Tibial nerve (tissue), 4 donors: ENCODE data around the gene SLC52A3. TPM values are rescaled to one million over a fixed set of nuclear protein-coding genes. Genes with fewer than 3 reads are reported as not detected.

Source experiments
- DNase-seq, 2 donors: peaks; one replicate each; pipeline ENCODE4 v3.0.0-alpha.2; 2019; ENCODE audit warnings: low spot score in 2 of 2
- H3K27ac ChIP-seq, 4 donors: fragments of 200-600 bp; sonication (generic) in 3 of 4; one replicate each; pipeline ENCODE4 v1.5.1; 2017 to 2019; ENCODE audit warnings: mild to moderate bottlenecking in 1 of 4
- H3K27me3 ChIP-seq, 2 donors: fragments of 200-600 bp; sonication (generic) in 1 of 2; one replicate each; pipeline versions ENCODE4 v1.5.1 to v1.6.0; 2017 to 2019
- H3K36me3 ChIP-seq, 3 donors: fragments of 200-600 bp; sonication (generic); one replicate each; pipeline ENCODE4 v1.5.1; 2018 to 2019
- H3K4me1 ChIP-seq, 4 donors: fragments of 200-600 bp; sonication (generic) in 3 of 4; one replicate each; pipeline ENCODE4 v1.5.1; 2017 to 2019
- H3K4me3 ChIP-seq, 4 donors: fragments of 200-600 bp; sonication (generic) in 3 of 4; one replicate each; pipeline ENCODE4 v1.5.1; 2017 to 2019; ENCODE audit warnings: mild to moderate bottlenecking in 1 of 4, moderate library complexity in 1 of 4
- H3K9me3 ChIP-seq, 4 donors: fragments of 200-600 bp; sonication (generic) in 3 of 4; one replicate each; pipeline ENCODE4 v1.5.1; 2017 to 2019
- CTCF ChIP-seq, 5 experiments: fragments of 200-600 bp in 3 of 5; fragments of 450-650 bp in 2 of 5; sonication (generic) in 3 of 5; IDR thresholded peaks; one replicate each; pipeline ENCODE4 v1.5.1; 2016 to 2019; ENCODE audit warnings: antibody characterized with exemption in 5 of 5, mild to moderate bottlenecking in 3 of 5, moderate library complexity in 2 of 5
- EP300 ChIP-seq, 2 donors: sonication (generic); formaldehyde crosslinking; IDR thresholded peaks; one replicate each; pipeline ENCODE4 v1.6.1; 2017; ENCODE audit warnings: antibody characterized with exemption in 2 of 2, mild to moderate bottlenecking in 1 of 2
- POLR2A ChIP-seq, 2 donors: fragments of 450-650 bp; IDR thresholded peaks; one replicate each; pipeline ENCODE4 v1.6.1; 2017; ENCODE audit warnings: antibody characterized with exemption in 2 of 2, mild to moderate bottlenecking in 2 of 2, moderate library complexity in 2 of 2
- WGBS, 2 donors: methylation state at CpG; one replicate each; pipeline ENCODE4 v1.1.5; 2018; 5-methylcytosine and 5-hydroxymethylcytosine counted together
- total RNA-seq, 4 donors: library from RNA; depleted of rRNA; stranded (reverse); fragments of >200 nt; gene quantifications; one replicate each; pipeline ENCODE4 v1.1.0, GENCODE V29; 2016

The SLC52A3 gene
- total RNA-seq, 4 donors from 2014 or later: 0.42 to 13.2 (median 2.4) TPM

- WGBS, 2 donors: 81 to 89% methylated on average over 5 of the region's 5 CpGs
- Histone ChIP-seq H3K4me3 (no peak overlapping the region), H3K9me3 (peaks cover 0 to 9% (median 2%) of the 10 kb centered on the region in 4 donors), H3K4me1 (no peaks in the 10 kb centered on the region), H3K27me3 (peaks cover 0 to 37% of the 10 kb centered on the region in 2 donors), H3K27ac (no peak overlapping the region), H3K36me3 (no peaks in the 10 kb centered on the region)
- no peak for DNase-seq
- TF ChIP-seq POLR2A (IDR thresholded peaks at IDR 0.05): no peak
Measured at GRCh38 chr20:719068-719467, 49.2 kb downstream of the SLC52A3 start.

- 60 to 76% methylated on average over 5 of the region's 5 CpGs for WGBS, 2 donors
Measured at GRCh38 chr20:717832-718231, 50.5 kb downstream of the SLC52A3 start.

GRCh38 chr20:717271-717670 is 51.0 kb downstream of the SLC52A3 start:
- Histone ChIP-seq H3K9me3 (peaks cover 0 to 27% (median 5%) of the 10 kb centered on the region in 4 donors), H3K36me3 (no peaks in the 10 kb centered on the region), H3K27ac (no peak overlapping the region), H3K4me1 (no peaks in the 10 kb centered on the region), H3K4me3 (no peak overlapping the region), H3K27me3 (peaks cover 0 to 21% of the 10 kb centered on the region in 2 donors)
- TF ChIP-seq POLR2A (IDR thresholded peaks at IDR 0.05) (no peak), EP300 (IDR thresholded peaks at IDR 0.05) (no peak), CTCF (IDR thresholded peaks at IDR 0.05) (no peak)
- DNase-seq: no peak
- 81 to 87% methylated on average over 7 of the region's 7 CpGs for WGBS, 2 donors

More at GRCh38 chr20:717832-718231, 50.5 kb downstream of the SLC52A3 start:
- no peak for TF ChIP-seq EP300 (IDR thresholded peaks at IDR 0.05)
- no peak for TF ChIP-seq POLR2A (IDR thresholded peaks at IDR 0.05)
- no peak for TF ChIP-seq CTCF (IDR thresholded peaks at IDR 0.05)
- H3K36me3 ChIP-seq: no peaks in the 10 kb centered on the region
- H3K9me3 ChIP-seq: peaks cover 0 to 21% (median 4%) of the 10 kb centered on the region in 4 donors
- no peak for DNase-seq
- H3K27me3 ChIP-seq: peaks cover 0 to 26% of the 10 kb centered on the region in 2 donors
- H3K4me3 ChIP-seq: no peak overlapping the region
- no peak overlapping the region for H3K27ac ChIP-seq
- H3K4me1 ChIP-seq: no peaks in the 10 kb centered on the region

- TF ChIP-seq POLR2A (IDR thresholded peaks at IDR 0.05) (no peak), CTCF (IDR thresholded peaks at IDR 0.05) (no peak), EP300 (IDR thresholded peaks at IDR 0.05) (no peak)
- Histone ChIP-seq H3K27me3 (peaks cover 0 to 32% of the 10 kb centered on the region in 2 donors), H3K9me3 (peaks cover 0 to 26% (median 5%) of the 10 kb centered on the region in 4 donors), H3K4me1 (peaks cover 0 to 8% (median 0%) of the 10 kb centered on the region in 4 donors), H3K4me3 (no peak overlapping the region), H3K36me3 (no peaks in the 10 kb centered on the region), H3K27ac (no peak overlapping the region)
- DNase-seq: no peak
- WGBS, 2 donors: 87 to 93% methylated on average over 2 of the region's 2 CpGs
Measured at GRCh38 chr20:714453-714852, 53.8 kb downstream of the SLC52A3 start.

- Histone ChIP-seq H3K27me3 (peaks cover 0 to 43% of the 10 kb centered on the region in 2 donors), H3K4me3 (no peak overlapping the region), H3K27ac (no peak overlapping the region), H3K4me1 (peaks cover 0 to 9% (median 0%) of the 10 kb centered on the region in 4 donors), H3K9me3 (peaks cover 0 to 45% (median 7%) of the 10 kb centered on the region in 4 donors), H3K36me3 (no peaks in the 10 kb centered on the region)
- no peak for DNase-seq
- no peak for TF ChIP-seq EP300 (IDR thresholded peaks at IDR 0.05)
- TF ChIP-seq CTCF (IDR thresholded peaks at IDR 0.05): no peak
- WGBS, 2 donors: 44 to 64% methylated on average over 2 of the region's 2 CpGs
Measured at GRCh38 chr20:711576-711975, 56.7 kb downstream of the SLC52A3 start.
